GM21367 (cell line): ENCODE results near the gene CLDN20.
"Not testable (repeated sequence)": the region's sequence is repeated elsewhere in the genome, so short reads cannot be mapped to it uniquely, and the experiment has no call there.

Experiments
- ATAC-seq: cut with Tn5 transposase; IDR thresholded peaks from one replicate; pipeline ENCODE4 v1.9.1; 2021; ENCODE audit not compliant: unreplicated experiment

Gene CLDN20

DNA sequence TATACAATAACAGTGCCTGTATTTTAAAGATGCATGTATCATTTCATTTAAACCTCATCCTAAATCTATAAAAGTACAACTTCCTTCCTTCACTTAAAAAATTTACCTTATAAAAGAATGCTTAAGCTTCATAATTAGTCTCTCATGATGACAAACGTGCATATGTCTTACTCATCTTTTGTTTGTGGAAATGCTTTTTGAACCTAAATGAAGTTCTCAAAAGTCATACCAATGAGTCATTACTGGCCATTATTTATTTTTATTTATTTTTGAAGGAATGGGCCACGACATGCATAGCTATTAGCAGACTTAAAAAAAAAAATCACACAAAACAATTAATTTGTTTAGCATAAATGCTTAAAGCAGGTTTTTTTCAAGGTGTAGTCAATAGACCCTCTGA is 46.8 kb downstream of the CLDN20 start:
- no peak for ATAC-seq

DNA sequence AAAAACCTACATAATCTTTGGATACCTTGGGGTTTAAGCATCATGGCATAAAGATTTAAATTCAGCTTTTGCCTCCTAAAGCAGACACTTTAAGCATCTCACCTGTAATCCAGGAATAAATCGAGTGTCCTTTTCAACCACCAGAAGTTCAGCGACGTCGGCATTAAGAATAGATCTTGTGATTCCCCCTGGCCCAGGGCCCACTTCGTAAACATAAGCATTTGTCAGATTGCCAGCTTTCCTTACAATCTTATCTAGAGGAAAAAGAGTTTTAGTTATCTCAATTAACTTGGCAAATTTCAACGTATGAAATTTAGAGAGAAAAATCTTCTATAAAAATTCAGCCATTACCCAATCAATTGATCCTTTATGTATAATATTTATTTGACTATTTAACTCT is 47.3 kb downstream of the CLDN20 start:
- no peak for ATAC-seq

DNA sequence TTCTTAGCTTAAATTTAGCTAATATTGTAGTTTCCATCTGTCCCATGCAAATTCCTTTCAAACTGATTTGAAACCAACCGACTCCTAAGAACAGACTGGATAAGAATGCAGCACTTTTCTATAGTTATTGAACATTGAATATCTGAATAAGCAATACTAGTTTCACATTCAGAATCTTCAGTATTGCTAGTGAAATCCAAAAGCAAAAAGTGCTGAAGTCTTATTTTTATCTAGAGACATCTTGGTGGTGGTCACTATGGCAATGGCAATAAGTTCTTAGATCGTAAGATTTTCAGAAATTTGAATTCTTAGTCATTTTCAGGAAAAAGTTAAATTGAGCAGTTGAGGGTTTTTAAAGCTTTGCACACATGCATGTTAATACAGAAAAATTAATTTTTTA is 47.8 kb downstream of the CLDN20 start:
- ATAC-seq = no peak

DNA sequence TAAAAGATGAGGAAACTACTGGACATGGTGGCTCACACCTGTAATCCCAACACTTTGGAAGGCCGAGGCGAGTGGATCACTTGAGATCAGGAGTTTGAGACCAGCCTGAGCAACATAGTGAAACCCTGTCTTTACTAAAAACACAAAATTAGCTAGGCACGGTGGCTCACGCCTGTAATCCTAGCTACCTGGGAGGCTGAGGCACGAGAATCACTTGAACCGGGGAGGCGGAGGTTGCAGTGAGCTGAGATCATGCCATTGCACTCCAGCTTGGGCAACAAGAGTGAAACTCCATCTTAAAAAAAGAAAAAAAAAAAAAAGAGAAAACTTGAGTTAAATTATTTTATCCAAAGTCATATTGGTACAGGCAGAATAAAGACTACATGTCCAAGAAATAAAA is 49.1 kb downstream of the CLDN20 start:
- not testable (repeated sequence) for ATAC-seq

- peak; percentile 5 for ATAC-seq
These were observed 49.8 kb downstream of the CLDN20 start for GRCh38 chr6:155313602-155314091.

GRCh38 chr6:155314092-155314772 is 50.4 kb downstream of the CLDN20 start, which contains the start of gene TFB1M:
TFB1M (minus strand) TSS chr6:155314484; CDS start chr6:155314428, 56 bp downstream.
- peak; percentile 95 for ATAC-seq

GRCh38 chr6:155314773-155315515 is 51.1 kb downstream of the CLDN20 start:
- peak; percentile 41 for ATAC-seq

GRCh38 chr6:155315516-155315871 is 51.7 kb downstream of the CLDN20 start:
- ATAC-seq = no peak

DNA sequence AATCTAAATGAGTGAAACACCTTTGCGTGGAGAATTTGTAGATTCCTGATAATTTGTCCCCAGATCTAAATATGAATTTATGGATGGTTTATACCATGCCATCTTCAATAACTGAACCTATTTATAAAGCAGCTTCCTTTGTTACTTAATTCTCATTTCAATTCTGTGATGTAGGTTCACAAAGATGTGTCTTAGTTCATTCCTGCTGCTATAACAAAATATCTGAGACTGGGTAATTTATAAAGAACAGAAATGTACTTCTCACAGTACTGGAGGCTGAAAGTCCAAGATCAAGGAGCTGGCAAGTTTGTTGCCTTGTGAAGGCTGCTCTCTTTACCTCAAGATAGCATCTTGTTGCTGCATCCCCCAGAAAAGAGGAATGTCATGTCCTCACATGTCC is 52.6 kb downstream of the CLDN20 start:
- no peak for ATAC-seq

GRCh38 chr6:155317186-155317585 is 53.4 kb downstream of the CLDN20 start:
- no peak for ATAC-seq

GRCh38 chr6:155319902-155320301 is 56.1 kb downstream of the CLDN20 start:
- peak; percentile 60 for ATAC-seq

GRCh38 chr6:155324172-155324571 is 60.4 kb downstream of the CLDN20 start:
- no peak for ATAC-seq

- ATAC-seq = no peak
These were observed 61.2 kb downstream of the CLDN20 start for GRCh38 chr6:155324993-155325392.

DNA sequence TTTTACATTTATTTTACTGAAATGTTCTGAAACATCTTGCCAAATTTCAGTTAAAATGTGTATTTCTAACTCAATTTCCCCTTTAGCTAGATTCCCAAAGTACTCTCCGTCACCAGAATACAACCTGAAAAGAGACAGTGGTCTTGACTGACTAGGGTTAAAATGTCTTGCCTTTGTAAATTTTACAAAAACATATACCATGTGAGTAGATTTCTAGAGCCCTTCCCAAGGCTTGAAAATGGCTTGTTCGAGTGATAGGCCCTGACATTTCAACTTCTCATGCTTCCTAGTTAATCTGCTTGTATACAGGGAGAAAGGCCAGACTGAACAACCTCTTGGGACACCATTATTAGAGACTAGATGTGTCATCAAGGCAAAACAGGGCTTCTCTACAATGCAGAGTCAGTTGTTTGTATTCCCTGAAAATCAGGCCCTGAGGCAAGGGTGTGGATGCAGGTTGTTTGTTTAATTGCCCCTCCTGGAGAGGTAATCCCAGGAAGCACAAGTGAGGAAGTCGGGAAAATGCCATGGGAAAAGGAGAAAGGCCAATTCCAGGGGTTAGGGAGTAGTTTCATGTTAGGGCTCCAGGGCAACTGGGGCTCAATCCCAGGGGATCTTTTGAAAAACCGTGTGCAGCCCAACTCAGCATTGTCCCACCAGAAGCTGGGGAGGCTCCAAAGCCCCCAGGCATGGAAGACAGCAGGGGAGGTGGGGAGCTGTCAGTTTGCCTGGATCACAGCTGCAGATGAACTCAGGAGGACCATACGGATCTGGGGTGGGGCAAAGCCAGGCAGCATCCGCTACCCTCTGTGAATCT is 62.1 kb downstream of the CLDN20 start:
- ATAC-seq = no peak
